Ovary (tissue), 10 donors: ENCODE data around the gene AEN. TPM values are rescaled to one million over a fixed set of nuclear protein-coding genes. Genes with fewer than 3 reads are reported as not detected.

Source experiments
- DNase-seq, 5 donors: peaks; one replicate each; pipeline ENCODE4 v3.0.0-alpha.2; 2019 to 2020
- H3K27ac ChIP-seq, 2 donors: fragments of 200-600 bp; one replicate each; pipeline versions ENCODE4 v1.5.1 to v1.8.0; 2019 to 2022
- H3K27me3 ChIP-seq: fragments of 200-600 bp; one replicate; pipeline ENCODE4 v1.8.0; 2022
- H3K36me3 ChIP-seq: fragments of 200-600 bp; sonication (generic); one replicate; pipeline ENCODE4 v1.5.1; 2019
- H3K4me1 ChIP-seq: one replicate; pipeline ENCODE4 v1.8.1; 2013; ENCODE audit warnings: mild to moderate bottlenecking, moderate library complexity; ENCODE audit not compliant: insufficient read depth
- H3K4me3 ChIP-seq: fragments of 200-600 bp; sonication (generic); one replicate; pipeline ENCODE4 v1.5.1; 2017
- H3K9me3 ChIP-seq, 2 donors: fragments of 200-600 bp in 1 of 2; sonication (generic) in 1 of 2; one replicate each; pipeline versions ENCODE4 v1.5.1 to v1.8.1; 2013 to 2019; ENCODE audit warnings: mild to moderate bottlenecking in 1 of 2, moderate library complexity in 1 of 2
- EP300 ChIP-seq: sonication (generic); formaldehyde crosslinking; IDR thresholded peaks from one replicate; pipeline ENCODE4 v1.6.1; 2017; ENCODE audit warnings: antibody characterized with exemption
- POLR2A ChIP-seq: fragments of 450-650 bp; IDR thresholded peaks from one replicate; pipeline ENCODE4 v1.6.1; 2017; ENCODE audit warnings: antibody characterized with exemption, mild to moderate bottlenecking, moderate library complexity
- WGBS, 3 donors: extraction: QIAGEN DNeasy Blood & Tissue Kit in 1 of 3; methylation state at CpG; one replicate each; pipeline versions ENCODE4 v1.1.5 to v1.1.7; 2013 to 2017; 5-methylcytosine and 5-hydroxymethylcytosine counted together
- intact Hi-C, 4 donors: fragments of 100-400 bp; cut with DNase I; formaldehyde crosslinking; loops; one replicate each; pipeline versions ENCODE4 v1.11.0 to v1.15.1; 2022 to 2023
- long read RNA-seq, 3 donors: library from polyadenylated mRNA in 2 of 3; unstranded in 2 of 3; transcript quantifications; one replicate each; pipeline ENCODE4 v2.0.0 and lab custom pipeline, GENCODE V29; 2021 to 2026
- polyA plus RNA-seq, 2 donors: library from polyadenylated mRNA; stranded (reverse); fragments of 200-250 nt in 1 of 2; fragments of 350-450 nt in 1 of 2; fragmentation: Illumina TruSeq in 1 of 2; extraction: RNeasy Lipid Tissue Mini Kit (QIAGEN cat#74804) in 1 of 2; gene quantifications; one replicate each; pipeline ENCODE4 v1.2.3, GENCODE V29; 2013 to 2014
- total RNA-seq, 7 donors: library from RNA; depleted of rRNA in 2 of 7; stranded (reverse); fragments of >200 nt in 2 of 7; fragmentation: NEBNext Ultra II Directional in 3 of 7; extraction: Animal tissue kit (Norgen Biotek cat#: 25700) in 3 of 7; gene quantifications; one replicate each; pipeline versions ENCODE4 v1.1.0 to v1.2.4, GENCODE V29; 2016 to 2023
- TF ChIP-seq, protein P1 (sequence below), 3 donors: fragments of 450-650 bp in 2 of 3; fragments of 200-600 bp in 1 of 3; IDR thresholded peaks; one replicate each; pipeline versions ENCODE4 v1.5.1 to v1.8.0; 2016 to 2022; ENCODE audit warnings: antibody characterized with exemption in 3 of 3, mild to moderate bottlenecking in 1 of 3
- donor health status: DM: no; HTN: no; CAD: no; lungs with moderate emphysema.
- donor health status: DM: no; HTN: no; CAD: no.
- donor health status: Bipolar disorder and iron deficiency.
- donor health status: DM: yes; HTN: yes; CAD: no.
- donor health status: DM: no; HTN: no; CAD: no.
- donor health status: DM: yes; HTN: yes; CAD: no.

AEN gene, protein sequence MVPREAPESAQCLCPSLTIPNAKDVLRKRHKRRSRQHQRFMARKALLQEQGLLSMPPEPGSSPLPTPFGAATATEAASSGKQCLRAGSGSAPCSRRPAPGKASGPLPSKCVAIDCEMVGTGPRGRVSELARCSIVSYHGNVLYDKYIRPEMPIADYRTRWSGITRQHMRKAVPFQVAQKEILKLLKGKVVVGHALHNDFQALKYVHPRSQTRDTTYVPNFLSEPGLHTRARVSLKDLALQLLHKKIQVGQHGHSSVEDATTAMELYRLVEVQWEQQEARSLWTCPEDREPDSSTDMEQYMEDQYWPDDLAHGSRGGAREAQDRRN
- total RNA-seq = 10 to 100 TPM; 11.3 to 27.1 (median 16.9) TPM
- 1 to 10 TPM; 6.9 to 8.0 TPM for polyA plus RNA-seq
- long read RNA-seq, donor 1, full-length matches to known transcripts = 72 of 94 reads
- long read RNA-seq, donor 1, partial matches to known transcripts = 16 of 94 reads
- long read RNA-seq, donor 1, other reads (novel, unspliced or antisense) = 6 of 94 reads
- long read RNA-seq, donor 2, full-length matches to known transcripts = 6 of 6 reads
- long read RNA-seq, donor 2, partial matches to known transcripts = 0 of 6 reads
- long read RNA-seq, donor 2, other reads (novel, unspliced or antisense) = 0 of 6 reads
- long read RNA-seq, donor 3, full-length matches to known transcripts = 37 of 50 reads
- long read RNA-seq, donor 3, partial matches to known transcripts = 7 of 50 reads
- long read RNA-seq, donor 3, other reads (novel, unspliced or antisense) = 6 of 50 reads

GRCh38 chr15:88620995-88621772 lies at the start of gene AEN:
AEN (plus strand) TSS chr15:88621340; CDS start chr15:88626210, 4,870 bp downstream.
- peak within 1 kb of the TSS; percentile 96 for H3K4me3 ChIP-seq
- peak; percentile 95 to 96 (median 95) for DNase-seq

DNA sequence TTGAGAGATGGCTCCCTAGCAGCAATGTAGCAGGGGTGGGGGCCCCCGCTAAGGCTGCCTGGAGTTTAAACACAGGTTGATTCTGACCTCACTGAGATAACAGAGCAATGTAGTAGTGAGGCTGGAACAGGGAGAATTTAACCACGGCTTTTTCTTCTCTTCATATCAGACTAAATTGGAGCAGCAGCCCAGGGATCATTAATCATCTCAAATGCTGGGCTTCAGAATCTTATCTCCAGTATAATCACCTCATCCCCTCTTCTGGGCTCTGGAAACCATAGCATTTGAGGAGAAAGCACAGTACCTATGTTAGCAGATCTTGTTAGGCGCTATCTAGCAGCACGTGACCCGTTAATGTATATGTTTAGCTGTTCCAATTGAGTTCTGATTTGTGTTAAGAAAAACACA lies 49.3 kb upstream of the AEN start:
- intact Hi-C loops = no loop called here
- WGBS, 3 donors = 24 to 36% (median 28%) methylated on average over 5 of the region's 5 CpGs
- no peaks in the 10 kb centered on the region for H3K27me3 ChIP-seq
- TF ChIP-seq, protein P1, sequence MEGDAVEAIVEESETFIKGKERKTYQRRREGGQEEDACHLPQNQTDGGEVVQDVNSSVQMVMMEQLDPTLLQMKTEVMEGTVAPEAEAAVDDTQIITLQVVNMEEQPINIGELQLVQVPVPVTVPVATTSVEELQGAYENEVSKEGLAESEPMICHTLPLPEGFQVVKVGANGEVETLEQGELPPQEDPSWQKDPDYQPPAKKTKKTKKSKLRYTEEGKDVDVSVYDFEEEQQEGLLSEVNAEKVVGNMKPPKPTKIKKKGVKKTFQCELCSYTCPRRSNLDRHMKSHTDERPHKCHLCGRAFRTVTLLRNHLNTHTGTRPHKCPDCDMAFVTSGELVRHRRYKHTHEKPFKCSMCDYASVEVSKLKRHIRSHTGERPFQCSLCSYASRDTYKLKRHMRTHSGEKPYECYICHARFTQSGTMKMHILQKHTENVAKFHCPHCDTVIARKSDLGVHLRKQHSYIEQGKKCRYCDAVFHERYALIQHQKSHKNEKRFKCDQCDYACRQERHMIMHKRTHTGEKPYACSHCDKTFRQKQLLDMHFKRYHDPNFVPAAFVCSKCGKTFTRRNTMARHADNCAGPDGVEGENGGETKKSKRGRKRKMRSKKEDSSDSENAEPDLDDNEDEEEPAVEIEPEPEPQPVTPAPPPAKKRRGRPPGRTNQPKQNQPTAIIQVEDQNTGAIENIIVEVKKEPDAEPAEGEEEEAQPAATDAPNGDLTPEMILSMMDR (IDR thresholded peaks at IDR 0.05) = no peak
- no peak for TF ChIP-seq EP300
- TF ChIP-seq POLR2A = no peak
- no peaks in the 10 kb centered on the region for H3K36me3 ChIP-seq
- no peak overlapping the region for H3K4me3 ChIP-seq
- no peak for DNase-seq
- H3K9me3 ChIP-seq = no peaks in the 10 kb centered on the region
- no peak overlapping the region for H3K27ac ChIP-seq
- no peaks in the 10 kb centered on the region for H3K4me1 ChIP-seq

More at GRCh38 chr15:88620995-88621772, at the start of gene AEN:
- H3K36me3 ChIP-seq = no peaks in the 10 kb centered on the region
- WGBS, 3 donors = 0 to 1% (median 1%) methylated on average over 59 to 71 of the region's 71 CpGs
- H3K4me1 ChIP-seq = peaks cover 4% of the 10 kb centered on the region
- no peaks in the 10 kb centered on the region for H3K27me3 ChIP-seq
- no peaks in the 10 kb centered on the region for H3K9me3 ChIP-seq
- intact Hi-C loops = loop anchor here in 3 of 4 donors (5.0 to 10.0 kb wide), 3 partner anchors 214 to 276 kb away; partner anchors contain the start of gene HAPLN3 (in 2 of the 3)
- TF ChIP-seq EP300 (no peak), POLR2A (peak; percentile 37)
- TF ChIP-seq, protein P1 (IDR thresholded peaks at IDR 0.05) = peak in 2 of 3 donors; percentile 26 to 27
- H3K27ac ChIP-seq = peak within 1 kb of the TSS; percentile 65 to 88

- DNase-seq = no peak
- intact Hi-C loops = no loop called here
- Histone ChIP-seq H3K4me3 (no peak overlapping the region), H3K36me3 (no peaks in the 10 kb centered on the region), H3K27ac (no peak overlapping the region), H3K9me3 (no peaks in the 10 kb centered on the region), H3K27me3 (no peaks in the 10 kb centered on the region), H3K4me1 (no peaks in the 10 kb centered on the region)
- TF ChIP-seq EP300 = no peak
- TF ChIP-seq, protein P1 (IDR thresholded peaks at IDR 0.05) = no peak
- TF ChIP-seq POLR2A = no peak
- 38 to 57% (median 55%) methylated on average over 1 of the region's 1 CpG for WGBS, 3 donors
Measured at GRCh38 chr15:88574077-88574476, 47.1 kb upstream of the AEN start.

GRCh38 chr15:88574655-88575054 lies 46.5 kb upstream of the AEN start:
- no peak for DNase-seq
- H3K9me3 ChIP-seq = no peaks in the 10 kb centered on the region
- no peaks in the 10 kb centered on the region for H3K4me1 ChIP-seq
- 29 to 42% (median 33%) methylated on average over 7 of the region's 7 CpGs for WGBS, 3 donors
- no peak overlapping the region for H3K4me3 ChIP-seq
- no peak for TF ChIP-seq EP300
- no peak for TF ChIP-seq POLR2A
- TF ChIP-seq, protein P1 (IDR thresholded peaks at IDR 0.05) = no peak
- intact Hi-C loops = no loop called here
- no peaks in the 10 kb centered on the region for H3K27me3 ChIP-seq
- no peaks in the 10 kb centered on the region for H3K36me3 ChIP-seq
- H3K27ac ChIP-seq = no peak overlapping the region
